Neural cell (in vitro differentiated cells): Measurements from ENCODE around the gene COQ8B. TPM values are rescaled to one million over a fixed set of nuclear protein-coding genes. Genes with fewer than 3 reads are reported as not detected.

Source experiments
- H2AFZ ChIP-seq: fragments of 200-600, 300-800 bp; sonication (generic), shearing (Covaris generic); 2 replicates; pipeline ENCODE4 v1.6.0; 2014; ENCODE audit warnings: low read depth, mild to moderate bottlenecking, antibody characterized with exemption, low read length, moderate library complexity
- H3F3A ChIP-seq: fragments of 200-600 bp; shearing (Covaris generic); 2 replicates; pipeline ENCODE4 v1.6.1; 2016; ENCODE audit warnings: mild to moderate bottlenecking, moderate library complexity, mixed read lengths, antibody characterized with exemption, low read length; ENCODE audit not compliant: insufficient read depth, poor library complexity, severe bottlenecking
- H3K27ac ChIP-seq: fragments of 200-600, 300-800 bp; sonication (generic), shearing (Covaris generic); 2 replicates; pipeline ENCODE4 v1.5.1; 2014; ENCODE audit warnings: mild to moderate bottlenecking, low read length, moderate library complexity
- H3K27me3 ChIP-seq: fragments of 300-800, 200-600 bp; sonication (generic), shearing (Covaris generic); 2 replicates; pipeline ENCODE4 v1.6.0; 2014; ENCODE audit warnings: mild to moderate bottlenecking, low read depth, low read length, moderate library complexity; ENCODE audit not compliant: insufficient read depth
- H3K36me3 ChIP-seq: fragments of 300-800, 200-600 bp; sonication (generic), shearing (Covaris generic); 2 replicates; pipeline ENCODE4 v1.5.1; 2014; ENCODE audit warnings: mild to moderate bottlenecking, antibody characterized with exemption, low read length, moderate library complexity; ENCODE audit not compliant: insufficient read depth
- H3K4me2 ChIP-seq: fragments of 300-800, 200-600 bp; sonication (generic), shearing (Covaris generic); 2 replicates; pipeline ENCODE4 v1.6.0; 2014; ENCODE audit warnings: mild to moderate bottlenecking, low read length
- H3K4me3 ChIP-seq: fragments of 300-800, 200-600 bp; sonication (generic), shearing (Covaris generic); 2 replicates; pipeline ENCODE4 v1.5.1; 2014; ENCODE audit warnings: mild to moderate bottlenecking, low read length, moderate library complexity
- H3K79me2 ChIP-seq: fragments of 200-600 bp; shearing (Covaris generic); replicated peaks from 2 replicates; pipeline ENCODE4 v1.6.0; 2014; ENCODE audit warnings: mild to moderate bottlenecking, low read length, moderate library complexity; ENCODE audit not compliant: insufficient read depth
- H3K9ac ChIP-seq: fragments of 300-800, 200-600 bp; sonication (generic), shearing (Covaris generic); 2 replicates; pipeline ENCODE4 v1.6.1; 2016; ENCODE audit warnings: mild to moderate bottlenecking, low read length, mixed read lengths
- H3K9me2 ChIP-seq: fragments of 200-600 bp; shearing (Covaris generic); 2 replicates; pipeline ENCODE4 v1.6.1; 2016; ENCODE audit warnings: mild to moderate bottlenecking, low read length, mixed read lengths; ENCODE audit not compliant: insufficient read depth
- H3K9me3 ChIP-seq: fragments of 200-600, 300-800 bp; sonication (generic), shearing (Covaris generic); 2 replicates; pipeline ENCODE4 v1.6.1; 2016; ENCODE audit warnings: mild to moderate bottlenecking, mixed run types, low read length, moderate library complexity, mixed read lengths
- H4K20me1 ChIP-seq: fragments of 200-600 bp; shearing (Covaris generic); 2 replicates; pipeline ENCODE4 v1.6.1; 2016; ENCODE audit warnings: mild to moderate bottlenecking, mixed run types; ENCODE audit not compliant: insufficient read depth
- CTCF ChIP-seq: fragments of 450-650 bp; IDR thresholded peaks from 2 replicates; pipeline ENCODE4 v1.5.1; 2014; ENCODE audit warnings: antibody characterized with exemption, mild to moderate bottlenecking, moderate library complexity; ENCODE audit not compliant: poor library complexity, severe bottlenecking
- EP300 ChIP-seq: fragments of 450-650 bp; conservative IDR thresholded peaks from 2 replicates; pipeline ENCODE4 v1.6.1; 2014; ENCODE audit warnings: antibody characterized with exemption, mild to moderate bottlenecking, moderate library complexity; ENCODE audit not compliant: poor library complexity, severe bottlenecking
- EZH2 ChIP-seq: fragments of 200-600, 300-800 bp; shearing (Covaris generic), sonication (generic); IDR thresholded peaks from 2 replicates; pipeline ENCODE4 v1.6.1; 2014; ENCODE audit warnings: antibody characterized with exemption, low read length, borderline replicate concordance, mild to moderate bottlenecking; ENCODE audit not compliant: insufficient read depth, poor library complexity, severe bottlenecking
- MXI1 ChIP-seq: fragments of 450-650 bp; conservative IDR thresholded peaks from 2 replicates; pipeline ENCODE4 v1.6.1; 2014; ENCODE audit warnings: antibody characterized with exemption, mild to moderate bottlenecking; ENCODE audit not compliant: poor library complexity, severe bottlenecking
- POLR2AphosphoS5 ChIP-seq: IDR thresholded peaks from 2 replicates; pipeline ENCODE4 v1.6.1; 2012
- RAD21 ChIP-seq: fragments of 450-650 bp; conservative IDR thresholded peaks from 2 replicates; pipeline ENCODE4 v1.6.1; 2014; ENCODE audit warnings: antibody characterized with exemption, mild to moderate bottlenecking, moderate library complexity
- REST ChIP-seq: IDR thresholded peaks from 2 replicates; pipeline ENCODE4 v1.6.1; 2012; ENCODE audit warnings: borderline replicate concordance
- SMC3 ChIP-seq: fragments of 450-650 bp; conservative IDR thresholded peaks from 2 replicates; pipeline ENCODE4 v1.6.1; 2014; ENCODE audit warnings: antibody characterized with exemption, mild to moderate bottlenecking, moderate library complexity; ENCODE audit not compliant: poor library complexity
- TAF1 ChIP-seq: IDR thresholded peaks from 2 replicates; pipeline ENCODE4 v1.6.1; 2012; ENCODE audit warnings: low read depth
- polyA plus RNA-seq: library from polyadenylated mRNA; depleted of rRNA; stranded (reverse); fragments of >200 nt; gene quantifications from 2 replicates; pipeline ENCODE4 v1.2.3, GENCODE V29; 2014

COQ8B gene
- polyA plus RNA-seq, 1 donor from 2014 or later = 83.2 TPM

GRCh38 chr19:40739030-40739839 lies 22.5 kb upstream of the COQ8B start:
- H3F3A ChIP-seq = no peaks in the 10 kb centered on the region
- no peak overlapping the region for H3K27ac ChIP-seq
- H2AFZ ChIP-seq = no peak overlapping the region
- H3K9me2 ChIP-seq = no peaks in the 10 kb centered on the region
- H3K27me3 ChIP-seq = no peaks in the 10 kb centered on the region
- H4K20me1 ChIP-seq = no peaks in the 10 kb centered on the region
- no peak overlapping the region for H3K4me3 ChIP-seq
- H3K9ac ChIP-seq = no peak overlapping the region
- no peak for TF ChIP-seq EP300
- no peak for TF ChIP-seq POLR2AphosphoS5
- TF ChIP-seq REST = no peak
- TF ChIP-seq CTCF = no peak
- TF ChIP-seq SMC3 = no peak
- TF ChIP-seq TAF1 = no peak
- TF ChIP-seq MXI1 = no peak
- no peak for TF ChIP-seq EZH2
- TF ChIP-seq RAD21 = no peak
- no peaks in the 10 kb centered on the region for H3K9me3 ChIP-seq
- no peaks in the 10 kb centered on the region for H3K79me2 ChIP-seq
- H3K4me2 ChIP-seq = no peak overlapping the region
- H3K36me3 ChIP-seq = no peaks in the 10 kb centered on the region

- no peaks in the 10 kb centered on the region for H3K36me3 ChIP-seq
- no peak overlapping the region for H3K4me2 ChIP-seq
These were observed 20.5 kb upstream of the COQ8B start for GRCh38 chr19:40737102-40737644.

More at GRCh38 chr19:40737102-40737644, 20.5 kb upstream of the COQ8B start:
- no peak for TF ChIP-seq CTCF
- no peak for TF ChIP-seq MXI1
- no peak for TF ChIP-seq REST
- TF ChIP-seq POLR2AphosphoS5 = no peak
- no peak for TF ChIP-seq SMC3
- TF ChIP-seq TAF1 = no peak
- no peak for TF ChIP-seq EP300
- TF ChIP-seq EZH2 = no peak
- TF ChIP-seq RAD21 = no peak
- H3K9me2 ChIP-seq = no peaks in the 10 kb centered on the region
- no peaks in the 10 kb centered on the region for H3F3A ChIP-seq
- no peaks in the 10 kb centered on the region for H3K79me2 ChIP-seq
- H2AFZ ChIP-seq = no peak overlapping the region
- H3K27ac ChIP-seq = no peak overlapping the region
- no peaks in the 10 kb centered on the region for H3K9me3 ChIP-seq
- H3K9ac ChIP-seq = no peak overlapping the region
- H3K4me3 ChIP-seq = no peak overlapping the region
- H4K20me1 ChIP-seq = no peaks in the 10 kb centered on the region
- no peaks in the 10 kb centered on the region for H3K27me3 ChIP-seq
